ENCODE results near the gene LMO3.

DNA sequence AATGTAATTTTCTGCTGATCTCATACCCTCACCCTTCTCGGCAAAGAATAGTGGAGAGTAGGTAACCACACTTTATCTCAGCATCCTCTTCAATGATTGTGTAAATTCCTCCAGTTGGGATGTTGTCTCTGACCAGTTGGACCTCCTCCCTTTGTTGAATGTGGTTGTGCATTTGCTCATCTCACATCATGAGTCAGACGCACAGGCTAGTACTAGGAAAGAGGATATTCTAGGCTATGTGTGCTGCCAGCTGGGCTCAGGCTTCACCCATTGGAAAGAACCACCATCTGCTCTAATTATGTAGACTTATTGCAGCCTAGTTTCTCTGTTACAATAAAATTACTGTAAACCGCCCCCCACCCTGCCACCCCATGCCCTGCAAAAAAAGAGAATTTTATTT, 90.3 kb downstream of the LMO3 start:
- no peak for TF ChIP-seq EZH2 (IDR thresholded peaks at IDR 0.05; ENCODE audit: borderline replicate concordance, low read length)
- TF ChIP-seq, protein P1, sequence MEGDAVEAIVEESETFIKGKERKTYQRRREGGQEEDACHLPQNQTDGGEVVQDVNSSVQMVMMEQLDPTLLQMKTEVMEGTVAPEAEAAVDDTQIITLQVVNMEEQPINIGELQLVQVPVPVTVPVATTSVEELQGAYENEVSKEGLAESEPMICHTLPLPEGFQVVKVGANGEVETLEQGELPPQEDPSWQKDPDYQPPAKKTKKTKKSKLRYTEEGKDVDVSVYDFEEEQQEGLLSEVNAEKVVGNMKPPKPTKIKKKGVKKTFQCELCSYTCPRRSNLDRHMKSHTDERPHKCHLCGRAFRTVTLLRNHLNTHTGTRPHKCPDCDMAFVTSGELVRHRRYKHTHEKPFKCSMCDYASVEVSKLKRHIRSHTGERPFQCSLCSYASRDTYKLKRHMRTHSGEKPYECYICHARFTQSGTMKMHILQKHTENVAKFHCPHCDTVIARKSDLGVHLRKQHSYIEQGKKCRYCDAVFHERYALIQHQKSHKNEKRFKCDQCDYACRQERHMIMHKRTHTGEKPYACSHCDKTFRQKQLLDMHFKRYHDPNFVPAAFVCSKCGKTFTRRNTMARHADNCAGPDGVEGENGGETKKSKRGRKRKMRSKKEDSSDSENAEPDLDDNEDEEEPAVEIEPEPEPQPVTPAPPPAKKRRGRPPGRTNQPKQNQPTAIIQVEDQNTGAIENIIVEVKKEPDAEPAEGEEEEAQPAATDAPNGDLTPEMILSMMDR (conservative IDR thresholded peaks at IDR 0.05 in 1 of 2, IDR thresholded peaks at IDR 0.05 in 1 of 2; ENCODE audit: extremely low read depth in 1 of 2, insufficient read depth in 1 of 2, low read depth in 1 of 2, low read length in 2 of 2), result no peak

Measured in mammary epithelial cell (primary cell).